ENCODE results near the gene KIAA0513. TPM values are rescaled to one million over a fixed set of nuclear protein-coding genes. Genes with fewer than 3 reads are reported as not detected.

Gene KIAA0513
- total and polyA plus RNA-seq, 2 of the 13 experiments (the other 11 are each of a cell fraction or from before 2014, with no cell fraction given) = 1.8 TPM

GRCh38 chr16:85042167-85042526 is 14.6 kb downstream of the KIAA0513 start:
- no TSS peak for BruUV-seq (replicated peaks)
- intact Hi-C loops (cut with micrococcal nuclease; ENCODE audit: unreplicated experiment) = no loop called here
- Histone ChIP-seq H3K4me3 (replicated peaks in 1 of 3; ENCODE audit: insufficient read depth in 1 of 3, low read depth in 2 of 3, low read length in 3 of 3) (no peak overlapping the region), H3K27ac (ENCODE audit: extremely low read length, insufficient read depth, low read length) (no peak overlapping the region), H2AFZ (ENCODE audit: low read length) (no peak overlapping the region), H3K4me2 (ENCODE audit: low read depth, low read length) (no peak overlapping the region), H3K36me3 (replicated peaks in 1 of 2; ENCODE audit: control insufficient read depth in 1 of 2, insufficient read depth in 2 of 2, low read length in 2 of 2) (no peaks in the 10 kb centered on the region), H3K4me1 (ENCODE audit: insufficient read depth, low read length) (peaks cover 7% of the 10 kb centered on the region), H3K9ac (ENCODE audit: insufficient read depth, low read depth, low read length) (no peak overlapping the region), H4K20me1 (ENCODE audit: insufficient read depth, low read length) (no peaks in the 10 kb centered on the region), H3K27me3 (ENCODE audit: control insufficient read depth in 1 of 2, insufficient read depth in 2 of 2, low read length in 2 of 2) (peaks cover 1 to 37% of the 10 kb centered on the region in 2 experiments; a peak in 3 of 5 replicates), H3K9me3 (ENCODE audit: low read length) (no peaks in the 10 kb centered on the region), H3K79me2 (ENCODE audit: insufficient read depth, low read length) (no peaks in the 10 kb centered on the region)
- ATAC-seq (no peak), FAIRE-seq (no peak), DNase-seq (ENCODE audit: low spot score) (no peak)
- in situ Hi-C loops (cut with HindIII; ENCODE audit: extremely low pct_ligation_motif_present, low pct_unique_long_range_greater_than_20kb) = no loop called here
- POLR2A ChIA-PET = no interaction called here
- 32% methylated on average over 6 of the region's 6 CpGs for WGBS (ENCODE audit: low lambda C conversion rate)
- TF ChIP-seq IRX3 (CRISPR knock-in tag; IDR thresholded peaks at IDR 0.05; ENCODE audit: borderline replicate concordance, low read depth) (no peak), WIZ (CRISPR knock-in tag; IDR thresholded peaks at IDR 0.05) (no peak), ARNT2 (CRISPR knock-in tag; IDR thresholded peaks at IDR 0.05; ENCODE audit: low read depth) (no peak), PLSCR1 (CRISPR knock-in tag; IDR thresholded peaks at IDR 0.05; ENCODE audit: borderline replicate concordance) (no peak), RNF2 (conservative IDR thresholded peaks at IDR 0.05; ENCODE audit: low read depth) (no peak), CCDC6 (CRISPR knock-in tag; IDR thresholded peaks at IDR 0.05) (no peak), FOXM1 (CRISPR knock-in tag; IDR thresholded peaks at IDR 0.05) (no peak), JDP2 (CRISPR knock-in tag; IDR thresholded peaks at IDR 0.05; ENCODE audit: borderline replicate concordance) (no peak), RAD51 (IDR thresholded peaks at IDR 0.05; ENCODE audit: borderline replicate concordance) (no peak), RERE (CRISPR knock-in tag; IDR thresholded peaks at IDR 0.05; ENCODE audit: low read depth) (no peak), ASH2L (IDR thresholded peaks at IDR 0.05; ENCODE audit: insufficient read length, low read depth, low read length) (no peak), TBX2 (CRISPR knock-in tag; IDR thresholded peaks at IDR 0.05; ENCODE audit: borderline replicate concordance) (no peak), NR2F1 (CRISPR knock-in tag; IDR thresholded peaks at IDR 0.05) (no peak)
- CTCF ChIA-PET (ENCODE audit: low intra/inter-chr PET ratio, low total read pairs) = no interaction called here

Data from HepG2 (cell line).